ENCODE data around the gene FGF10. TPM values are rescaled to one million over a fixed set of nuclear protein-coding genes. Genes with fewer than 3 reads are reported as not detected.

The FGF10 gene
- total and polyA plus RNA-seq, 2 donors (not counting 1 experiment from before 2014, with no cell fraction given) = 0.58 to 154 TPM

- no peaks in the 10 kb centered on the region for H3K9me3 ChIP-seq (ENCODE audit: control insufficient read depth, insufficient read depth, low read depth, low read length)
- H3K9ac ChIP-seq (ENCODE audit: insufficient read depth, low read length) = no peak overlapping the region
- no peak overlapping the region for H3K4me3 ChIP-seq (replicated peaks in 1 of 4; ENCODE audit: control extremely low read depth in 1 of 4, insufficient read depth in 1 of 4, low read depth in 3 of 4, low read length in 4 of 4)
- no peak overlapping the region for H3K27ac ChIP-seq (ENCODE audit: insufficient read depth, low read length)
- H3K36me3 ChIP-seq (ENCODE audit: control insufficient read depth, insufficient read depth, low read length) = no peaks in the 10 kb centered on the region
- no peak overlapping the region for H2AFZ ChIP-seq (ENCODE audit: low read length)
- H3K4me1 ChIP-seq (ENCODE audit: control insufficient read depth, extremely low read depth, insufficient read depth, low read length) = no peaks in the 10 kb centered on the region
- DNase-seq (ENCODE audit: low read depth in 2 of 2) = peak in 1 of 2 donors; percentile 29
- H4K20me1 ChIP-seq (ENCODE audit: control insufficient read depth, extremely low read depth, insufficient read depth, low read length) = no peaks in the 10 kb centered on the region
- no peak overlapping the region for H3K4me2 ChIP-seq (ENCODE audit: extremely low read depth, insufficient read depth, low read length)
- no peaks in the 10 kb centered on the region for H3K27me3 ChIP-seq (ENCODE audit: control insufficient read depth, insufficient read depth, low read length)
- TF ChIP-seq EZH2 (IDR thresholded peaks at IDR 0.05; ENCODE audit: low read length, missing control alignments) (no peak), CTCF (conservative IDR thresholded peaks at IDR 0.05 in 1 of 2, IDR thresholded peaks at IDR 0.05 in 1 of 2; ENCODE audit: low read depth in 1 of 2, low read length in 2 of 2) (no peak)
- H3K79me2 ChIP-seq (ENCODE audit: control insufficient read depth, insufficient read depth, low read length) = no peaks in the 10 kb centered on the region
Observed at GRCh38 chr5:44294516-44294915, 94.7 kb downstream of the FGF10 start.

GRCh38 chr5:44292736-44293135 is 96.5 kb downstream of the FGF10 start:
- TF ChIP-seq CTCF (conservative IDR thresholded peaks at IDR 0.05 in 1 of 2, IDR thresholded peaks at IDR 0.05 in 1 of 2; ENCODE audit: low read depth in 1 of 2, low read length in 2 of 2) = no peak

GRCh38 chr5:44278469-44278868 is 110.8 kb downstream of the FGF10 start:
- DNase-seq (ENCODE audit: low read depth in 2 of 2) = peak in 1 of 2 donors; percentile 20
- H3K4me3 ChIP-seq (replicated peaks in 1 of 4; ENCODE audit: control extremely low read depth in 1 of 4, insufficient read depth in 1 of 4, low read depth in 3 of 4, low read length in 4 of 4) = no peak overlapping the region
- H3K9ac ChIP-seq (ENCODE audit: insufficient read depth, low read length) = no peak overlapping the region
- TF ChIP-seq EZH2 (IDR thresholded peaks at IDR 0.05; ENCODE audit: low read length, missing control alignments) (no peak), CTCF (conservative IDR thresholded peaks at IDR 0.05 in 1 of 2, IDR thresholded peaks at IDR 0.05 in 1 of 2; ENCODE audit: low read depth in 1 of 2, low read length in 2 of 2) (no peak)
- H3K9me3 ChIP-seq (ENCODE audit: control insufficient read depth, insufficient read depth, low read depth, low read length) = no peaks in the 10 kb centered on the region
- H4K20me1 ChIP-seq (ENCODE audit: control insufficient read depth, extremely low read depth, insufficient read depth, low read length) = no peaks in the 10 kb centered on the region
- no peaks in the 10 kb centered on the region for H3K79me2 ChIP-seq (ENCODE audit: control insufficient read depth, insufficient read depth, low read length)
- no peak overlapping the region for H3K4me2 ChIP-seq (ENCODE audit: extremely low read depth, insufficient read depth, low read length)
- no peaks in the 10 kb centered on the region for H3K36me3 ChIP-seq (ENCODE audit: control insufficient read depth, insufficient read depth, low read length)
- no peaks in the 10 kb centered on the region for H3K27me3 ChIP-seq (ENCODE audit: control insufficient read depth, insufficient read depth, low read length)
- H2AFZ ChIP-seq (ENCODE audit: low read length) = no peak overlapping the region
- no peaks in the 10 kb centered on the region for H3K4me1 ChIP-seq (ENCODE audit: control insufficient read depth, extremely low read depth, insufficient read depth, low read length)
- no peak overlapping the region for H3K27ac ChIP-seq (ENCODE audit: insufficient read depth, low read length)

More at GRCh38 chr5:44292736-44293135, 96.5 kb downstream of the FGF10 start:
- Histone ChIP-seq H3K79me2 (ENCODE audit: control insufficient read depth, insufficient read depth, low read length) (no peaks in the 10 kb centered on the region), H3K4me1 (ENCODE audit: control insufficient read depth, extremely low read depth, insufficient read depth, low read length) (no peaks in the 10 kb centered on the region), H3K27ac (ENCODE audit: insufficient read depth, low read length) (no peak overlapping the region), H4K20me1 (ENCODE audit: control insufficient read depth, extremely low read depth, insufficient read depth, low read length) (no peaks in the 10 kb centered on the region), H3K4me2 (ENCODE audit: extremely low read depth, insufficient read depth, low read length) (no peak overlapping the region), H3K4me3 (replicated peaks in 1 of 4; ENCODE audit: control extremely low read depth in 1 of 4, insufficient read depth in 1 of 4, low read depth in 3 of 4, low read length in 4 of 4) (no peak overlapping the region), H2AFZ (ENCODE audit: low read length) (no peak overlapping the region), H3K27me3 (ENCODE audit: control insufficient read depth, insufficient read depth, low read length) (no peaks in the 10 kb centered on the region), H3K9me3 (ENCODE audit: control insufficient read depth, insufficient read depth, low read depth, low read length) (no peaks in the 10 kb centered on the region), H3K36me3 (ENCODE audit: control insufficient read depth, insufficient read depth, low read length) (no peaks in the 10 kb centered on the region), H3K9ac (ENCODE audit: insufficient read depth, low read length) (no peak overlapping the region)
- no peak for DNase-seq (ENCODE audit: low read depth in 2 of 2)

Measured in fibroblast of lung (primary cell).